A549 treated with GW870086 at 1 μM for 4 hours (cell line): ENCODE results near the gene IRF9. TPM values are rescaled to one million over a fixed set of nuclear protein-coding genes. Genes with fewer than 3 reads are reported as not detected.

Experiments
- total RNA-seq: library from RNA; stranded (reverse); fragments of 200-300 nt; extraction: Qiagen RNA extraction; gene quantifications from 5 replicates; pipeline ENCODE4 v1.2.3, GENCODE V29; 2022; ENCODE audit warnings: low read depth

Gene IRF9
- total RNA-seq, 1 experiment from 2014 or later, result 15.4 TPM

Other genes with a start within 250 kb of the IRF9 start
- 43.5 to 48.5 TPM (median 45.9 TPM) in 5 replicates for gene DHRS4, start 207.5 kb upstream of the IRF9 start, total RNA-seq
- gene DHRS4L2, start 172.3 kb upstream of the IRF9 start, total RNA-seq, result 21.5 to 34.0 TPM (median 29.9 TPM) in 5 replicates
- 0.33 to 0.75 TPM (median 0.61 TPM) in 5 replicates for gene CARMIL3, start 109.3 kb upstream of the IRF9 start, total RNA-seq
- 0.06 to 0.16 TPM (median 0.15 TPM) in 3 of 5 replicates, not detected in the others for gene CPNE6, start 89.7 kb upstream of the IRF9 start, total RNA-seq
- gene PCK2, start 67.0 kb upstream of the IRF9 start, total RNA-seq, result 18.0 to 23.5 TPM (median 19.5 TPM) in 5 replicates
- 19.4 to 22.8 TPM (median 20.8 TPM) in 5 replicates for gene DCAF11, start 46.5 kb upstream of the IRF9 start, total RNA-seq
- 0.75 to 1.1 TPM (median 1.0 TPM) in 5 replicates for gene NRL, start 46.3 kb upstream of the IRF9 start, total RNA-seq
- gene FITM1, start 30.6 kb upstream of the IRF9 start, total RNA-seq, result 0.17 TPM in 2 of 5 replicates, not detected in the others
- 157 to 192 TPM (median 167 TPM) in 5 replicates for gene PSME1, start 25.1 kb upstream of the IRF9 start, total RNA-seq
- gene EMC9, start 19.7 kb upstream of the IRF9 start, total RNA-seq, result 47.8 to 65.7 TPM (median 59.1 TPM) in 5 replicates
- 161 to 196 TPM (median 170 TPM) in 5 replicates for gene PSME2, start 14.7 kb upstream of the IRF9 start, total RNA-seq
- 20.9 to 32.8 TPM (median 29.5 TPM) in 5 replicates for gene RNF31, start 13.8 kb upstream of the IRF9 start, total RNA-seq
- gene REC8, start 10.8 kb downstream of the IRF9 start, total RNA-seq, result 3.5 to 5.5 TPM (median 5.2 TPM) in 5 replicates
- 71.7 to 83.4 TPM (median 76.3 TPM) in 5 replicates for gene IPO4, start 27.6 kb downstream of the IRF9 start, total RNA-seq
- 63.4 to 67.1 TPM (median 65.5 TPM) in 5 replicates for gene TM9SF1, start 34.2 kb downstream of the IRF9 start, total RNA-seq
- gene TSSK4, start 44.4 kb downstream of the IRF9 start, total RNA-seq, result not detected in 5 replicates
- 76.1 to 96.4 TPM (median 81.8 TPM) in 5 replicates for gene CHMP4A, start 52.2 kb downstream of the IRF9 start, total RNA-seq
- 28.4 to 32.8 TPM (median 30.6 TPM) in 5 replicates for gene MDP1, start 54.8 kb downstream of the IRF9 start, total RNA-seq
- 438 to 493 TPM (median 454 TPM) in 5 replicates for gene NEDD8, start 71.1 kb downstream of the IRF9 start, total RNA-seq
- 55.3 to 62.7 TPM (median 61.5 TPM) in 5 replicates for gene GMPR2, start 71.7 kb downstream of the IRF9 start, total RNA-seq
- gene TINF2, start 81.4 kb downstream of the IRF9 start, total RNA-seq, result 31.8 to 38.3 TPM (median 37.1 TPM) in 5 replicates
- 0.81 to 1.5 TPM (median 1.2 TPM) in 5 replicates for gene TGM1, start 101.9 kb downstream of the IRF9 start, total RNA-seq
- gene RABGGTA, start 110.3 kb downstream of the IRF9 start, total RNA-seq, result 16.1 to 17.8 TPM (median 17.2 TPM) in 5 replicates
- gene DHRS1, start 138.5 kb downstream of the IRF9 start, total RNA-seq, result 8.1 to 13.1 TPM (median 10.3 TPM) in 5 replicates
- 14.8 to 17.6 TPM (median 16.2 TPM) in 5 replicates for gene NOP9, start 138.6 kb downstream of the IRF9 start, total RNA-seq
- gene CIDEB, start 146.7 kb downstream of the IRF9 start, total RNA-seq, result 0.17 to 0.72 TPM (median 0.19 TPM) in 5 replicates
- 2.8 to 5.1 TPM (median 4.4 TPM) in 5 replicates for gene LTB4R2, start 148.9 kb downstream of the IRF9 start, total RNA-seq
- 3.9 to 6.3 TPM (median 5.2 TPM) in 5 replicates for gene LTB4R, start 150.2 kb downstream of the IRF9 start, total RNA-seq
- gene ADCY4, start 173.8 kb downstream of the IRF9 start, total RNA-seq, result not detected in 5 replicates
- not detected in 5 replicates for gene RIPK3, start 178.7 kb downstream of the IRF9 start, total RNA-seq
- gene NFATC4, start 206.9 kb downstream of the IRF9 start, total RNA-seq, result 0.06 to 0.47 TPM (median 0.31 TPM) in 3 of 5 replicates, not detected in the others
- gene NYNRIN, start 237.7 kb downstream of the IRF9 start, total RNA-seq, result 0.25 to 0.34 TPM (median 0.26 TPM) in 5 replicates